Neuronal stem cell (in vitro differentiated cells): Measurements from ENCODE around the gene MET.

Experiments
- DNase-seq: peaks from one replicate; pipeline ENCODE4 v3.0.0-alpha.2; 2013; ENCODE audit warnings: low spot score
- H2AFZ ChIP-seq: one replicate; pipeline ENCODE4 v1.6.1; 2013; ENCODE audit warnings: mild to moderate bottlenecking, low read length, inconsistent platforms
- H2AK5ac ChIP-seq: 2 replicates; pipeline ENCODE4 v1.6.1; 2013; ENCODE audit warnings: low read depth, mild to moderate bottlenecking, inconsistent platforms, low read length, moderate library complexity, mixed read lengths
- H2BK120ac ChIP-seq: 2 replicates; pipeline ENCODE4 v1.6.1; 2013; ENCODE audit warnings: low read depth, mild to moderate bottlenecking, inconsistent platforms, low read length, moderate library complexity, mixed read lengths
- H2BK12ac ChIP-seq: one replicate; pipeline ENCODE4 v1.6.1; 2013; ENCODE audit warnings: low read length, inconsistent platforms
- H2BK15ac ChIP-seq: 2 replicates; pipeline ENCODE4 v1.6.1; 2013; ENCODE audit warnings: mild to moderate bottlenecking, low read length, inconsistent platforms, mixed read lengths
- H2BK5ac ChIP-seq: one replicate; pipeline ENCODE4 v1.6.1; 2013; ENCODE audit warnings: inconsistent platforms, mild to moderate bottlenecking, low read length, moderate library complexity
- H3K14ac ChIP-seq: one replicate; pipeline ENCODE4 v1.6.1; 2013; ENCODE audit warnings: low read length, inconsistent platforms
- H3K18ac ChIP-seq: 2 replicates; pipeline ENCODE4 v1.6.1; 2013; ENCODE audit warnings: low read length, inconsistent platforms
- H3K23ac ChIP-seq: 2 replicates; pipeline ENCODE4 v1.6.1; 2013; ENCODE audit warnings: low read depth, mild to moderate bottlenecking, mixed read lengths, low read length, inconsistent platforms; ENCODE audit not compliant: poor library complexity
- H3K27ac ChIP-seq: replicated peaks from 3 replicates; pipeline ENCODE4 v1.5.1; 2013; ENCODE audit warnings: low read length, inconsistent platforms
- H3K27me3 ChIP-seq, 3 experiments: 2 replicates each; pipeline ENCODE4 v1.6.1; 2013; ENCODE audit warnings: low read length in 3 of 3, mild to moderate bottlenecking in 2 of 3, inconsistent platforms in 1 of 3, low read depth in 1 of 3, mixed read lengths in 1 of 3, moderate library complexity in 1 of 3; ENCODE audit not compliant: control insufficient read depth in 3 of 3, insufficient read depth in 3 of 3
- H3K36me3 ChIP-seq, 2 donors: replicated peaks in 1 of 2; 2 replicates each; pipeline ENCODE4 v1.6.1; 2013; ENCODE audit warnings: low read length in 2 of 2; ENCODE audit not compliant: control insufficient read depth in 2 of 2, insufficient read depth in 2 of 2
- H3K4ac ChIP-seq: 2 replicates; pipeline ENCODE4 v1.6.1; 2013; ENCODE audit warnings: inconsistent platforms, mild to moderate bottlenecking, low read length, moderate library complexity
- H3K4me1 ChIP-seq, 2 donors: 1 replicate in 1 of 2; 2 replicates in 1 of 2; pipeline ENCODE4 v1.6.1; 2013; ENCODE audit warnings: low read length in 2 of 2, low read depth in 1 of 2; ENCODE audit not compliant: control insufficient read depth in 2 of 2, insufficient read depth in 1 of 2
- H3K4me2 ChIP-seq: one replicate; pipeline ENCODE4 v1.6.1; 2013; ENCODE audit warnings: mild to moderate bottlenecking, low read length, inconsistent platforms; ENCODE audit not compliant: insufficient read depth, poor library complexity, severe bottlenecking
- H3K4me3 ChIP-seq, 2 donors: 2 replicates each; pipeline ENCODE4 v1.5.1; 2013; ENCODE audit warnings: low read length in 2 of 2, mild to moderate bottlenecking in 2 of 2, inconsistent platforms in 1 of 2, moderate library complexity in 1 of 2
- H3K79me1 ChIP-seq: one replicate; pipeline ENCODE4 v1.6.1; 2013; ENCODE audit warnings: low read depth, mild to moderate bottlenecking, inconsistent platforms, low read length, moderate library complexity
- H3K9ac ChIP-seq: one replicate; pipeline ENCODE4 v1.6.1; 2013; ENCODE audit warnings: mild to moderate bottlenecking, low read depth, low read length, inconsistent platforms; ENCODE audit not compliant: poor library complexity
- H3K9me3 ChIP-seq, 2 donors: replicated peaks in 1 of 2; 2 replicates each; pipeline versions ENCODE3 to v1.6.1; 2013; ENCODE audit warnings: low read length in 2 of 2, mild to moderate bottlenecking in 2 of 2, inconsistent platforms in 1 of 2, low read depth in 1 of 2, mixed read lengths in 1 of 2, moderate library complexity in 1 of 2; ENCODE audit not compliant: control insufficient read depth in 2 of 2, insufficient read depth in 1 of 2
- H4K8ac ChIP-seq: one replicate; pipeline ENCODE4 v1.6.1; 2013; ENCODE audit warnings: low read depth, mild to moderate bottlenecking, inconsistent platforms, low read length, moderate library complexity
- H4K91ac ChIP-seq: one replicate; pipeline ENCODE4 v1.6.1; 2013; ENCODE audit warnings: low read length, low read depth, mild to moderate bottlenecking, inconsistent platforms; ENCODE audit not compliant: poor library complexity
- WGBS, 2 donors: extraction: QIAGEN DNeasy Blood & Tissue Kit; methylation state at CpG; one replicate each; pipeline ENCODE4 v1.1.7; 2013; ENCODE audit warnings: missing lambda C conversion rate in 2 of 2, mixed read lengths in 1 of 2; ENCODE audit not compliant: insufficient read length in 2 of 2, insufficient replicate concordance in 1 of 2; ENCODE audit errors: extremely low coverage in 2 of 2; 5-methylcytosine and 5-hydroxymethylcytosine counted together

Gene MET

DNA sequence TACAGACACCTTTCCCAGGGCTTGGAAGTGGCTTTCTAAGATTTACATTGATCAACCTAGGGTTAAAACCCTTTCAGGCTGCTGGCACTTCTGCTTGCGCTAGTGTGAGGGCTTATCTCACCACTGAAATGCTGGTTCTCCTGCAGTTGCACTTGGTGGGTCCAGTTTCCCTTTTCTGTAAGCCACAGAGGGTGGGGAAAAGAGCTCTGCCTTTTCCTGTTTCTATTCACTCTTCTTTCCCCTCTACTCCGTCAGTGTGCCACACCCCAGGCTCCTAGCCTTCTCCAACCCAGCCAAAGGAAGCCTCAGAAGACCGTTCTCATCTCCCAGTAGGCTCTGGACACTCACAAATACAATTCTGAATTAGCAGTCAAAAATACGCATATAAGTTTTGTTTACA is 171.4 kb downstream of the MET start:
- H3K4me1 ChIP-seq: no peaks in the 10 kb centered on the region
- H3K18ac ChIP-seq: no peak overlapping the region
- no peak overlapping the region for H2BK15ac ChIP-seq
- H4K91ac ChIP-seq: no peak overlapping the region
- no CpG with 5 or more reads among the region's 4 CpGs for WGBS, 2 donors
- H3K9ac ChIP-seq: no peak overlapping the region
- H3K4ac ChIP-seq: no peak overlapping the region
- H2AFZ ChIP-seq: no peak overlapping the region
- H3K23ac ChIP-seq: no peak overlapping the region
- no peaks in the 10 kb centered on the region for H3K79me1 ChIP-seq
- no peak for DNase-seq
- H3K36me3 ChIP-seq: no peaks in the 10 kb centered on the region
- no peak overlapping the region for H2BK12ac ChIP-seq
- no peak overlapping the region for H3K4me2 ChIP-seq
- peaks cover 0 to 7% (median 0%) of the 10 kb centered on the region in 3 experiments for H3K27me3 ChIP-seq
- no peak overlapping the region for H3K4me3 ChIP-seq
- no peak overlapping the region for H4K8ac ChIP-seq
- no peak overlapping the region for H2AK5ac ChIP-seq
- no peak overlapping the region for H2BK5ac ChIP-seq
- H3K27ac ChIP-seq: no peak overlapping the region
- H2BK120ac ChIP-seq: no peak overlapping the region
- H3K9me3 ChIP-seq: no peaks in the 10 kb centered on the region
- no peak overlapping the region for H3K14ac ChIP-seq
